Adipocyte (in vitro differentiated cells): ENCODE measurements around the gene MED17.
A peak's percentile ranks its signal among the peaks of the same experiment; 100 is the strongest.
"Not testable (repeated sequence)": the region's sequence is repeated elsewhere in the genome, so short reads cannot be mapped to it uniquely, and the experiment has no call there.

Experiments
- DNase-seq: peaks from one replicate; pipeline ENCODE4 v3.0.0-alpha.2; 2015; ENCODE audit warnings: low read depth
- H3K27me3 ChIP-seq: replicated peaks from 2 replicates; pipeline ENCODE4 v1.7.0; 2013; ENCODE audit warnings: mild to moderate bottlenecking, low read length, moderate library complexity; ENCODE audit not compliant: control insufficient read depth, insufficient read depth
- H3K36me3 ChIP-seq: 2 replicates; pipeline ENCODE4 v1.7.0; 2013; ENCODE audit warnings: low read length, mild to moderate bottlenecking, moderate library complexity; ENCODE audit not compliant: control insufficient read depth, insufficient read depth, severe bottlenecking
- H3K4me1 ChIP-seq: 2 replicates; pipeline ENCODE4 v1.7.0; 2013; ENCODE audit warnings: mild to moderate bottlenecking, low read length, moderate library complexity; ENCODE audit not compliant: control insufficient read depth, insufficient read depth
- H3K4me3 ChIP-seq: 2 replicates; pipeline ENCODE4 v1.7.0; 2013; ENCODE audit warnings: mild to moderate bottlenecking, low read length, moderate library complexity
- H3K9ac ChIP-seq: 2 replicates; pipeline ENCODE4 v1.7.0; 2013; ENCODE audit warnings: mild to moderate bottlenecking, low read length, moderate library complexity
- H3K9me3 ChIP-seq: 2 replicates; pipeline ENCODE4 v1.7.0; 2013; ENCODE audit warnings: mild to moderate bottlenecking, low read length, moderate library complexity; ENCODE audit not compliant: control insufficient read depth

Gene MED17

GRCh38 chr11:93761910-93762309 is 22.2 kb upstream of the MED17 start:
- H3K9ac ChIP-seq, result no peak overlapping the region
- DNase-seq, result no peak
- no peak overlapping the region for H3K4me3 ChIP-seq
- H3K4me1 ChIP-seq, result peaks cover 4% of the 10 kb centered on the region
- no peaks in the 10 kb centered on the region for H3K27me3 ChIP-seq
- peaks cover 66% of the 10 kb centered on the region for H3K36me3 ChIP-seq
- H3K9me3 ChIP-seq, result no peaks in the 10 kb centered on the region

- Histone ChIP-seq H3K36me3 (peaks cover 38% of the 10 kb centered on the region), H3K4me1 (peaks cover 6% of the 10 kb centered on the region), H3K27me3 (no peaks in the 10 kb centered on the region), H3K4me3 (no peak overlapping the region), H3K9ac (no peak overlapping the region), H3K9me3 (no peaks in the 10 kb centered on the region)
- DNase-seq, result no peak
Observed at GRCh38 chr11:93765551-93765950, 18.5 kb upstream of the MED17 start.

- Histone ChIP-seq H3K9ac (no peak overlapping the region), H3K4me1 (peaks cover 6% of the 10 kb centered on the region), H3K36me3 (peaks cover 28% of the 10 kb centered on the region), H3K27me3 (no peaks in the 10 kb centered on the region), H3K9me3 (no peaks in the 10 kb centered on the region), H3K4me3 (no peak overlapping the region)
- DNase-seq, result no peak
Observed at GRCh38 chr11:93766504-93766903, 17.6 kb upstream of the MED17 start.

- no peak for DNase-seq
- Histone ChIP-seq H3K4me3 (no peak overlapping the region), H3K9me3 (no peaks in the 10 kb centered on the region), H3K27me3 (no peaks in the 10 kb centered on the region), H3K36me3 (peaks cover 23% of the 10 kb centered on the region), H3K4me1 (peaks cover 6% of the 10 kb centered on the region), H3K9ac (no peak overlapping the region)
Observed at GRCh38 chr11:93767018-93767417, 17.1 kb upstream of the MED17 start.

- peaks cover 6% of the 10 kb centered on the region for H3K4me1 ChIP-seq
- H3K4me3 ChIP-seq, result no peak overlapping the region
- H3K36me3 ChIP-seq, result no peaks in the 10 kb centered on the region
- H3K27me3 ChIP-seq, result no peaks in the 10 kb centered on the region
- no peak for DNase-seq
- no peak overlapping the region for H3K9ac ChIP-seq
- H3K9me3 ChIP-seq, result no peaks in the 10 kb centered on the region
Observed at GRCh38 chr11:93770160-93770559, 13.9 kb upstream of the MED17 start.

- no peak overlapping the region for H3K4me3 ChIP-seq
- no peaks in the 10 kb centered on the region for H3K27me3 ChIP-seq
- no peaks in the 10 kb centered on the region for H3K9me3 ChIP-seq
- peaks cover under 1% of the 10 kb centered on the region for H3K4me1 ChIP-seq
- DNase-seq, result no peak
- no peak overlapping the region for H3K9ac ChIP-seq
- H3K36me3 ChIP-seq, result no peaks in the 10 kb centered on the region
Observed at GRCh38 chr11:93772123-93772522, 12.0 kb upstream of the MED17 start.

- Histone ChIP-seq H3K4me3 (no peak overlapping the region), H3K9ac (no peak overlapping the region), H3K9me3 (no peaks in the 10 kb centered on the region), H3K36me3 (no peaks in the 10 kb centered on the region), H3K4me1 (no peaks in the 10 kb centered on the region), H3K27me3 (no peaks in the 10 kb centered on the region)
- DNase-seq, result no peak
Observed at GRCh38 chr11:93773045-93773477, 11.0 kb upstream of the MED17 start.

GRCh38 chr11:93773601-93774200 is 10.4 kb upstream of the MED17 start:
- Histone ChIP-seq H3K4me1 (no peaks in the 10 kb centered on the region), H3K36me3 (no peaks in the 10 kb centered on the region), H3K4me3 (no peak overlapping the region), H3K27me3 (no peaks in the 10 kb centered on the region), H3K9me3 (no peaks in the 10 kb centered on the region), H3K9ac (no peak overlapping the region)
- no peak for DNase-seq

- not testable (repeated sequence) for H3K27me3 ChIP-seq, H3K36me3 ChIP-seq, H3K4me1 ChIP-seq, DNase-seq, H3K4me3 ChIP-seq, H3K9ac ChIP-seq, H3K9me3 ChIP-seq
Observed at GRCh38 chr11:93774560-93774959, 9.5 kb upstream of the MED17 start.

GRCh38 chr11:93775289-93775688 is 8.8 kb upstream of the MED17 start:
- H3K4me1 ChIP-seq, result no peaks in the 10 kb centered on the region
- no peak overlapping the region for H3K4me3 ChIP-seq
- no peak for DNase-seq
- no peaks in the 10 kb centered on the region for H3K36me3 ChIP-seq
- no peak overlapping the region for H3K9ac ChIP-seq
- H3K9me3 ChIP-seq, result no peaks in the 10 kb centered on the region
- no peaks in the 10 kb centered on the region for H3K27me3 ChIP-seq

- DNase-seq, result no peak
- Histone ChIP-seq H3K27me3 (no peaks in the 10 kb centered on the region), H3K4me3 (peak overlapping the region; percentile 87), H3K9me3 (no peaks in the 10 kb centered on the region), H3K9ac (peak overlapping the region; percentile 99), H3K4me1 (peaks cover 26% of the 10 kb centered on the region), H3K36me3 (peaks cover 7% of the 10 kb centered on the region)
Observed at GRCh38 chr11:93783362-93783761, 720 bp upstream of the MED17 start.

- DNase-seq, result no peak
- Histone ChIP-seq H3K4me3 (peak overlapping the region; percentile 87), H3K9ac (peak overlapping the region; percentile 99), H3K9me3 (no peaks in the 10 kb centered on the region), H3K27me3 (no peaks in the 10 kb centered on the region), H3K36me3 (peaks cover 10% of the 10 kb centered on the region), H3K4me1 (peaks cover 26% of the 10 kb centered on the region)
Observed at GRCh38 chr11:93783765-93784144, 327 bp upstream of the MED17 start.
